ENCODE results near the gene LYRM4. TPM values are rescaled to one million over a fixed set of nuclear protein-coding genes. Genes with fewer than 3 reads are reported as not detected.

Gene LYRM4
- total RNA-seq, 2 experiments from 2014 or later, result 24.8 to 28.1 TPM

DNA sequence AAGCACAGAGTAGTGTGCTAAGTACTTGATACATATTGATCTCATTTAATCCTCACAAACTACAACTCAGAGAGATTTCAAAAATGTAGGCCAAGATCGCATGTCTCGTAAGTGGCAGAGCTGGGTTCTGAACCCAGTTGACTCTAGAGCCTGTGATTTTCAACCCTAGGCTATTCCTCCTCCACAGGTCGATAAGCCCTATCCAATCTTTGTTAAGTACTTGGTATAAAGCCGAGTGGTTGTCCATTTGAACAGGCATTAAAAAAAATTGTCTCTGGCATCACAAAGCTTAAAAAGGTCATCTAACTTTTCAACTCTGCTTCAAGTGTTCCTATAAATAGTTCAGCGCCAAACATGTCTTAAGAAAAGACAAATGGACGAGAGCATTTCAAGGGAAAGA, 37.4 kb downstream of the LYRM4 start:
- Mint-ChIP-seq H3K4me1 (ENCODE audit: low read depth) (no peaks in the 10 kb centered on the region), H3K27ac (no peak overlapping the region), H3K4me3 (no peak overlapping the region), H3K9me3 (no peaks in the 10 kb centered on the region), H3K27me3 (no peaks in the 10 kb centered on the region), H3K36me3 (ENCODE audit: low read depth) (peaks cover 7% of the 10 kb centered on the region)
- Histone ChIP-seq H3K4me1 (ENCODE audit: insufficient read depth, low read length) (no peaks in the 10 kb centered on the region), H3K27ac (ENCODE audit: low read depth in 1 of 2, low read length in 2 of 2) (no peak overlapping the region), H3K9me3 (ENCODE audit: control insufficient read depth in 1 of 2, insufficient read depth in 1 of 2, low read length in 2 of 2) (no peaks in the 10 kb centered on the region), H3K27me3 (ENCODE audit: control insufficient read depth in 1 of 2, insufficient read depth in 2 of 2, low read length in 2 of 2) (no peaks in the 10 kb centered on the region), H3K36me3 (ENCODE audit: insufficient read depth, low read length) (no peaks in the 10 kb centered on the region), H3K4me3 (ENCODE audit: low read length) (no peak overlapping the region)
- ChIA-PET POLR2A (no interaction called here), CTCF (no interaction called here)
- intact Hi-C loops (cut with DNase I, micrococcal nuclease), result no loop called here
- DNase-seq (no peak), ATAC-seq (ENCODE audit: poor library complexity) (no peak)
- TF ChIP-seq, protein P1, sequence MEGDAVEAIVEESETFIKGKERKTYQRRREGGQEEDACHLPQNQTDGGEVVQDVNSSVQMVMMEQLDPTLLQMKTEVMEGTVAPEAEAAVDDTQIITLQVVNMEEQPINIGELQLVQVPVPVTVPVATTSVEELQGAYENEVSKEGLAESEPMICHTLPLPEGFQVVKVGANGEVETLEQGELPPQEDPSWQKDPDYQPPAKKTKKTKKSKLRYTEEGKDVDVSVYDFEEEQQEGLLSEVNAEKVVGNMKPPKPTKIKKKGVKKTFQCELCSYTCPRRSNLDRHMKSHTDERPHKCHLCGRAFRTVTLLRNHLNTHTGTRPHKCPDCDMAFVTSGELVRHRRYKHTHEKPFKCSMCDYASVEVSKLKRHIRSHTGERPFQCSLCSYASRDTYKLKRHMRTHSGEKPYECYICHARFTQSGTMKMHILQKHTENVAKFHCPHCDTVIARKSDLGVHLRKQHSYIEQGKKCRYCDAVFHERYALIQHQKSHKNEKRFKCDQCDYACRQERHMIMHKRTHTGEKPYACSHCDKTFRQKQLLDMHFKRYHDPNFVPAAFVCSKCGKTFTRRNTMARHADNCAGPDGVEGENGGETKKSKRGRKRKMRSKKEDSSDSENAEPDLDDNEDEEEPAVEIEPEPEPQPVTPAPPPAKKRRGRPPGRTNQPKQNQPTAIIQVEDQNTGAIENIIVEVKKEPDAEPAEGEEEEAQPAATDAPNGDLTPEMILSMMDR (IDR thresholded peaks at IDR 0.05), result no peak

DNA sequence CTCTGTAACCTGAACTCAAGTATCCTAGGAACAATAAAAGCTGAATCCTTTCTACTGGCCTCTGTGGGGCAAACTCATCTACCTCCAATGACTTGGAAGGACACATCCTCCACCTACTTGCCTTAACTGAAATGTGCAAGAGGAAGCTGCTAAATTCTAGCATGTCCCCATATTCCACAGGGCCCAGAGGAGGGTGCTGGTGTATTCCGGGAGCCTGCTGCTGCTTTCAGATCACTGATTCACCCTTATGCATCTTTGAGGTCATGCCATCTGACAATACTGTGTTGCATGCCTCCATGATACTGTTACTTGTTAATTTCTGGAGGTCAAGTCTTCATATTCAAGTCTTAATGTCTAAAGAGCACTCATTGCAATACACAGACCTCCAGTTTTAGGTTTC, 40.3 kb downstream of the LYRM4 start:
- Histone ChIP-seq H3K4me3 (ENCODE audit: low read length) (no peak overlapping the region), H3K9me3 (ENCODE audit: control insufficient read depth in 1 of 2, insufficient read depth in 1 of 2, low read length in 2 of 2) (no peaks in the 10 kb centered on the region), H3K4me1 (ENCODE audit: insufficient read depth, low read length) (no peaks in the 10 kb centered on the region), H3K36me3 (ENCODE audit: insufficient read depth, low read length) (no peaks in the 10 kb centered on the region), H3K27ac (ENCODE audit: low read depth in 1 of 2, low read length in 2 of 2) (no peak overlapping the region), H3K27me3 (ENCODE audit: control insufficient read depth in 1 of 2, insufficient read depth in 2 of 2, low read length in 2 of 2) (no peaks in the 10 kb centered on the region)
- peaks cover 7% of the 10 kb centered on the region for H3K36me3 Mint-ChIP-seq (ENCODE audit: low read depth)
- no peak overlapping the region for H3K27ac Mint-ChIP-seq
- TF ChIP-seq, protein P1 (IDR thresholded peaks at IDR 0.05), result no peak
- H3K4me3 Mint-ChIP-seq, result no peak overlapping the region
- DNase-seq, result no peak
- no peaks in the 10 kb centered on the region for H3K9me3 Mint-ChIP-seq
- no peak for ATAC-seq (ENCODE audit: poor library complexity)
- H3K27me3 Mint-ChIP-seq, result no peaks in the 10 kb centered on the region
- ChIA-PET CTCF (no interaction called here), POLR2A (no interaction called here)
- intact Hi-C loops (cut with DNase I, micrococcal nuclease), result no loop called here
- peaks cover under 1% of the 10 kb centered on the region for H3K4me1 Mint-ChIP-seq (ENCODE audit: low read depth)

DNA sequence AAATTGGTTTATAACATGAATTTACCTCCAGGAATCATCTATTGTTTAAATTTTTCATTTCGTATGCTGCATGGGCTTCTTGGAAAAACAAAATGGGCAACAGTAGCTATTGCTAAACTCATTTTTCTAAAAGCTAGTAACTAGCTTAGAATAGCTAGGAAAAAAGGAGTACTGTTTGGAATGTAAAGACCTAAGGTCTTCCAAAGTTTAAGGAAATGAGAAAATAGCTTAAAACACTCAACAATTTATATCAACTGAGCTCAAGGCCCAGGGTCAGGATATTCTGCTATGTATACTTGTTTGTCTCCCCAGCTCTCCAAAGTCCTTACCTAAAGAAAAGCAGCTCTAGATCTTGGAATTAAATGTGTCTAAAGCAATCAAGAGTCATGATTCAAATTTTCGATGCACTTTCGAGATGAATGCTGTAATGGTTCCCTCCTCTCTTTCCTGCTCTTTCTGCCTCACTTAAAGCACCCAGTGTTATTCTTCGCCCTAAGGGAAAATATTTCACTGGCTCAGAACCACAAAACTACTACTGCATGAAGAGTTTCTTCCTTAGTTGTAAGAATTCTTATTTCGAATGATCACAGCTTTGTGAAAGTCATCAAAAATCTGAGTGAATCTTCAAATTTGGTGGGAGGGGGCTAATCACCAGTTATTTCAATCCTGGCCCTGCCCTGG, 41.6 kb downstream of the LYRM4 start:
- no peaks in the 10 kb centered on the region for H3K9me3 ChIP-seq (ENCODE audit: control insufficient read depth in 1 of 2, insufficient read depth in 1 of 2, low read length in 2 of 2)
- H3K4me1 Mint-ChIP-seq (ENCODE audit: low read depth), result peaks cover 4% of the 10 kb centered on the region
- no peak for DNase-seq
- H3K27me3 ChIP-seq (ENCODE audit: control insufficient read depth in 1 of 2, insufficient read depth in 2 of 2, low read length in 2 of 2), result no peaks in the 10 kb centered on the region
- H3K4me3 Mint-ChIP-seq, result no peak overlapping the region
- no peak for ATAC-seq (ENCODE audit: poor library complexity)
- no peaks in the 10 kb centered on the region for H3K4me1 ChIP-seq (ENCODE audit: insufficient read depth, low read length)
- intact Hi-C loops (cut with DNase I, micrococcal nuclease), result no loop called here
- H3K27me3 Mint-ChIP-seq, result no peaks in the 10 kb centered on the region
- ChIA-PET CTCF (interaction anchor here (1.6 kb wide), 1 partner anchor 84 kb away, joined by 3 read pairs; no protein-coding TSS in a partner anchor), POLR2A (no interaction called here)
- H3K4me3 ChIP-seq (ENCODE audit: low read length), result no peak overlapping the region
- peaks cover 18% of the 10 kb centered on the region for H3K36me3 Mint-ChIP-seq (ENCODE audit: low read depth)
- H3K27ac ChIP-seq (ENCODE audit: low read depth in 1 of 2, low read length in 2 of 2), result no peak overlapping the region
- no peak overlapping the region for H3K27ac Mint-ChIP-seq
- H3K9me3 Mint-ChIP-seq, result no peaks in the 10 kb centered on the region
- TF ChIP-seq, protein P1 (IDR thresholded peaks at IDR 0.05), result no peak
- H3K36me3 ChIP-seq (ENCODE audit: insufficient read depth, low read length), result peaks cover 4% of the 10 kb centered on the region

All from CD4-positive, alpha-beta T cell (primary cell).